Measurements from ENCODE around the gene FGD6.

Gene FGD6

GRCh38 chr12:95181103-95181502 is 36.2 kb downstream of the FGD6 start:
- Histone ChIP-seq H3K27ac (ENCODE audit: low read depth, low read length) (no peak overlapping the region), H2AFZ (ENCODE audit: low read length, unreplicated experiment) (no peak overlapping the region), H3K4me3 (ENCODE audit: low read depth, low read length) (no peak overlapping the region), H3K4me1 (ENCODE audit: control insufficient read depth, insufficient read depth, low read length, unreplicated experiment) (no peaks in the 10 kb centered on the region), H3K27me3 (ENCODE audit: insufficient read depth, low read length) (no peaks in the 10 kb centered on the region), H3K36me3 (ENCODE audit: insufficient read depth, low read length) (no peaks in the 10 kb centered on the region), H3K79me2 (ENCODE audit: control insufficient read depth, insufficient read depth, low read length, unreplicated experiment) (no peaks in the 10 kb centered on the region)

GRCh38 chr12:95179011-95179410 is 38.3 kb downstream of the FGD6 start:
- no peak overlapping the region for H3K4me3 ChIP-seq (ENCODE audit: low read depth, low read length)
- no peak overlapping the region for H2AFZ ChIP-seq (ENCODE audit: low read length, unreplicated experiment)
- H3K27me3 ChIP-seq (ENCODE audit: insufficient read depth, low read length) = no peaks in the 10 kb centered on the region
- no peaks in the 10 kb centered on the region for H3K79me2 ChIP-seq (ENCODE audit: control insufficient read depth, insufficient read depth, low read length, unreplicated experiment)
- H3K27ac ChIP-seq (ENCODE audit: low read depth, low read length) = no peak overlapping the region
- H3K4me1 ChIP-seq (ENCODE audit: control insufficient read depth, insufficient read depth, low read length, unreplicated experiment) = peaks cover under 1% of the 10 kb centered on the region
- H3K36me3 ChIP-seq (ENCODE audit: insufficient read depth, low read length) = no peaks in the 10 kb centered on the region

- no peaks in the 10 kb centered on the region for H3K79me2 ChIP-seq (ENCODE audit: control insufficient read depth, insufficient read depth, low read length, unreplicated experiment)
- no peak overlapping the region for H3K4me3 ChIP-seq (ENCODE audit: low read depth, low read length)
- H2AFZ ChIP-seq (ENCODE audit: low read length, unreplicated experiment) = no peak overlapping the region
- H3K27me3 ChIP-seq (ENCODE audit: insufficient read depth, low read length) = no peaks in the 10 kb centered on the region
- H3K27ac ChIP-seq (ENCODE audit: low read depth, low read length) = no peak overlapping the region
- H3K4me1 ChIP-seq (ENCODE audit: control insufficient read depth, insufficient read depth, low read length, unreplicated experiment) = peaks cover 6% of the 10 kb centered on the region
- no peaks in the 10 kb centered on the region for H3K36me3 ChIP-seq (ENCODE audit: insufficient read depth, low read length)
Observed at GRCh38 chr12:95178136-95178535, 39.1 kb downstream of the FGD6 start.

- Histone ChIP-seq H3K4me1 (ENCODE audit: control insufficient read depth, insufficient read depth, low read length, unreplicated experiment) (peaks cover 6% of the 10 kb centered on the region), H3K27me3 (ENCODE audit: insufficient read depth, low read length) (no peaks in the 10 kb centered on the region), H3K79me2 (ENCODE audit: control insufficient read depth, insufficient read depth, low read length, unreplicated experiment) (no peaks in the 10 kb centered on the region), H3K4me3 (ENCODE audit: low read depth, low read length) (no peak overlapping the region), H3K27ac (ENCODE audit: low read depth, low read length) (no peak overlapping the region), H2AFZ (ENCODE audit: low read length, unreplicated experiment) (no peak overlapping the region), H3K36me3 (ENCODE audit: insufficient read depth, low read length) (no peaks in the 10 kb centered on the region)
Observed at GRCh38 chr12:95177201-95177768, 40.0 kb downstream of the FGD6 start.

GRCh38 chr12:95173392-95174251 is 43.6 kb downstream of the FGD6 start:
- Histone ChIP-seq H3K36me3 (ENCODE audit: insufficient read depth, low read length) (no peaks in the 10 kb centered on the region), H3K27ac (ENCODE audit: low read depth, low read length) (no peak overlapping the region), H3K4me3 (ENCODE audit: low read depth, low read length) (no peak overlapping the region), H3K79me2 (ENCODE audit: control insufficient read depth, insufficient read depth, low read length, unreplicated experiment) (no peaks in the 10 kb centered on the region), H3K27me3 (ENCODE audit: insufficient read depth, low read length) (no peaks in the 10 kb centered on the region), H2AFZ (ENCODE audit: low read length, unreplicated experiment) (no peak overlapping the region), H3K4me1 (ENCODE audit: control insufficient read depth, insufficient read depth, low read length, unreplicated experiment) (peaks cover 17% of the 10 kb centered on the region)

- H2AFZ ChIP-seq (ENCODE audit: low read length, unreplicated experiment) = peak overlapping the region; percentile 22
- H3K27ac ChIP-seq (ENCODE audit: low read depth, low read length) = peak overlapping the region; percentile 68
- H3K4me1 ChIP-seq (ENCODE audit: control insufficient read depth, insufficient read depth, low read length, unreplicated experiment) = peaks cover 22% of the 10 kb centered on the region
Observed at GRCh38 chr12:95169368-95169767, 47.9 kb downstream of the FGD6 start.

GRCh38 chr12:95168746-95169145 is 48.5 kb downstream of the FGD6 start:
- no peaks in the 10 kb centered on the region for H3K27me3 ChIP-seq (ENCODE audit: insufficient read depth, low read length)
- H3K27ac ChIP-seq (ENCODE audit: low read depth, low read length) = peak overlapping the region; percentile 68; the same call in 1 of the 2 replicates
- no peaks in the 10 kb centered on the region for H3K79me2 ChIP-seq (ENCODE audit: control insufficient read depth, insufficient read depth, low read length, unreplicated experiment)
- no peaks in the 10 kb centered on the region for H3K36me3 ChIP-seq (ENCODE audit: insufficient read depth, low read length)
- no peak overlapping the region for H3K4me3 ChIP-seq (ENCODE audit: low read depth, low read length)
- H2AFZ ChIP-seq (ENCODE audit: low read length, unreplicated experiment) = no peak overlapping the region
- peaks cover 18% of the 10 kb centered on the region for H3K4me1 ChIP-seq (ENCODE audit: control insufficient read depth, insufficient read depth, low read length, unreplicated experiment)

More at GRCh38 chr12:95169368-95169767, 47.9 kb downstream of the FGD6 start:
- H3K4me3 ChIP-seq (ENCODE audit: low read depth, low read length) = no peak overlapping the region
- no peaks in the 10 kb centered on the region for H3K27me3 ChIP-seq (ENCODE audit: insufficient read depth, low read length)
- no peaks in the 10 kb centered on the region for H3K36me3 ChIP-seq (ENCODE audit: insufficient read depth, low read length)
- H3K79me2 ChIP-seq (ENCODE audit: control insufficient read depth, insufficient read depth, low read length, unreplicated experiment) = no peaks in the 10 kb centered on the region

- Histone ChIP-seq H3K27ac (ENCODE audit: low read depth, low read length) (peak overlapping the region; percentile 40), H2AFZ (ENCODE audit: low read length, unreplicated experiment) (peak overlapping the region; percentile 72), H3K4me3 (ENCODE audit: low read depth, low read length) (no peak overlapping the region), H3K36me3 (ENCODE audit: insufficient read depth, low read length) (no peaks in the 10 kb centered on the region), H3K4me1 (ENCODE audit: control insufficient read depth, insufficient read depth, low read length, unreplicated experiment) (peaks cover 15% of the 10 kb centered on the region), H3K79me2 (ENCODE audit: control insufficient read depth, insufficient read depth, low read length, unreplicated experiment) (no peaks in the 10 kb centered on the region), H3K27me3 (ENCODE audit: insufficient read depth, low read length) (no peaks in the 10 kb centered on the region)
Observed at GRCh38 chr12:95164656-95165055, 52.6 kb downstream of the FGD6 start.

GRCh38 chr12:95158919-95159318 is 58.3 kb downstream of the FGD6 start:
- Histone ChIP-seq H3K4me3 (ENCODE audit: low read depth, low read length) (no peak overlapping the region), H3K27ac (ENCODE audit: low read depth, low read length) (no peak overlapping the region), H3K4me1 (ENCODE audit: control insufficient read depth, insufficient read depth, low read length, unreplicated experiment) (no peaks in the 10 kb centered on the region), H3K36me3 (ENCODE audit: insufficient read depth, low read length) (no peaks in the 10 kb centered on the region), H2AFZ (ENCODE audit: low read length, unreplicated experiment) (no peak overlapping the region), H3K79me2 (ENCODE audit: control insufficient read depth, insufficient read depth, low read length, unreplicated experiment) (no peaks in the 10 kb centered on the region), H3K27me3 (ENCODE audit: insufficient read depth, low read length) (no peaks in the 10 kb centered on the region)

GRCh38 chr12:95151821-95152220 is 65.4 kb downstream of the FGD6 start:
- H3K27me3 ChIP-seq (ENCODE audit: insufficient read depth, low read length) = no peaks in the 10 kb centered on the region
- no peak overlapping the region for H3K4me3 ChIP-seq (ENCODE audit: low read depth, low read length)
- no peak overlapping the region for H2AFZ ChIP-seq (ENCODE audit: low read length, unreplicated experiment)
- no peak overlapping the region for H3K27ac ChIP-seq (ENCODE audit: low read depth, low read length)
- no peaks in the 10 kb centered on the region for H3K4me1 ChIP-seq (ENCODE audit: control insufficient read depth, insufficient read depth, low read length, unreplicated experiment)
- no peaks in the 10 kb centered on the region for H3K36me3 ChIP-seq (ENCODE audit: insufficient read depth, low read length)
- H3K79me2 ChIP-seq (ENCODE audit: control insufficient read depth, insufficient read depth, low read length, unreplicated experiment) = no peaks in the 10 kb centered on the region

- no peak overlapping the region for H3K27ac ChIP-seq (ENCODE audit: low read depth, low read length)
- no peaks in the 10 kb centered on the region for H3K79me2 ChIP-seq (ENCODE audit: control insufficient read depth, insufficient read depth, low read length, unreplicated experiment)
- no peak overlapping the region for H2AFZ ChIP-seq (ENCODE audit: low read length, unreplicated experiment)
- H3K27me3 ChIP-seq (ENCODE audit: insufficient read depth, low read length) = no peaks in the 10 kb centered on the region
- no peaks in the 10 kb centered on the region for H3K4me1 ChIP-seq (ENCODE audit: control insufficient read depth, insufficient read depth, low read length, unreplicated experiment)
- no peaks in the 10 kb centered on the region for H3K36me3 ChIP-seq (ENCODE audit: insufficient read depth, low read length)
- H3K4me3 ChIP-seq (ENCODE audit: low read depth, low read length) = no peak overlapping the region
Observed at GRCh38 chr12:95151406-95151805, 65.9 kb downstream of the FGD6 start.

Measured in ACC112 (cell line).